ENCODE data around the gene DNAH8.
A peak's percentile ranks its signal among the peaks of the same experiment; 100 is the strongest.

The DNAH8 gene

DNA sequence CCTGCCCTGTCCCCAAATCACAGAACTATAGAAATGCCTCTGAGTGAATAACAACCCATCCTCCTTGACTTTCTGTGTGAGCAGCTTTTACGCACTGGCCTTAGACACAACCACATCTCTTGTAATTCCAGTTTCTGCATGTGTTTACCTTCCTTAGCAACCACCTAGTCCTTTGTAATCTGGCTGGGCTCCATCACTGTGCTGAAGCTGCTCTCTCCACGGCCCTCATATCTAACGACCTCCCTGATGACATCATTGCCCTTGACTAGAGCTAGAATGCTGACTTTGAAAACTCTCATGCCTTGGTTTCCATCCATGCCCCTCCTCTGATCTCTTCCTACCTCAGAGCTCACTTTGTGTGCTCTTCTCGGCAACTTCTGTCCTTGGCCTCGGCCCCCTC is 303.0 kb downstream of the DNAH8 start:
- no peak for DNase-seq

GRCh38 chr6:39020136-39020535 is 305.0 kb downstream of the DNAH8 start:
- DNase-seq: no peak

- no peak for DNase-seq
Measured at GRCh38 chr6:39021041-39021440, 305.9 kb downstream of the DNAH8 start.

DNA sequence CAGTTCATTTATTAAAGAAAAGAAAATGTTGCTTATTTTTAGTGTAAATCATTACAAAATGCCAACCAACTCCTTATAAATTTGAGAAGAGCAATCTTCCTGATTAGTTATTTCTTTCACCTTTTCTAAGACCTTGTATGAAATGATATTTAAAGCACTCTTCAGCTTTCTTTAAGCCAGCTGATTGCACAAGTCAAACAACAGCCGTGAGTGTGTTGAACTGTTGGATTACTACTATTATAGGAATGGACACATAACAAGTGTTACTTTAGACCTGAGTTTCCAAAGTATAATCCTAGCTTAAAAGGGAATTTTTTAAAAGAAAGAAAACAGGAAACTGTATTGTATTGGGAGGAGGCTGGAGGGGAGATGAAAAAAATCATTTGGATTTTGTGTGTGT is 306.7 kb downstream of the DNAH8 start:
- no peak for DNase-seq

DNA sequence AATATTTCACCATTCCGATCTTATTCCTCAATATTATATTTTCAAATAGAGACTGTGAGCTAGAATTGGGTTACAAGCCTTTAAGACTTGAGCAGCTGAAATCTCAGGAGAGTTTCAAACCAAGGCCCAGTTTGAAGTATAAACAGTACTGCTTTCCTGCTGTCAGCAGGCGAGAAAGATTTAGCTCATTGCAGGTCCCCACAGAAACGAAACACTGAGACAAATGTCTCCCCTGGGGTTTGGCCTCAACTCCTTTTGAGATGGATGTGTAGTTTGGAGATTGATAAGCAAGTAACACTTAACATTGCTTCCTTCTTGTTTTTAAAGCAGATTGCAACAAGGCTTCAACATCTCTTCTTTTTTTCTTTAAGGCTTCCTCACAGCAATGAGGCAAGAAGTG is 311.1 kb downstream of the DNAH8 start:
- DNase-seq: no peak

DNA sequence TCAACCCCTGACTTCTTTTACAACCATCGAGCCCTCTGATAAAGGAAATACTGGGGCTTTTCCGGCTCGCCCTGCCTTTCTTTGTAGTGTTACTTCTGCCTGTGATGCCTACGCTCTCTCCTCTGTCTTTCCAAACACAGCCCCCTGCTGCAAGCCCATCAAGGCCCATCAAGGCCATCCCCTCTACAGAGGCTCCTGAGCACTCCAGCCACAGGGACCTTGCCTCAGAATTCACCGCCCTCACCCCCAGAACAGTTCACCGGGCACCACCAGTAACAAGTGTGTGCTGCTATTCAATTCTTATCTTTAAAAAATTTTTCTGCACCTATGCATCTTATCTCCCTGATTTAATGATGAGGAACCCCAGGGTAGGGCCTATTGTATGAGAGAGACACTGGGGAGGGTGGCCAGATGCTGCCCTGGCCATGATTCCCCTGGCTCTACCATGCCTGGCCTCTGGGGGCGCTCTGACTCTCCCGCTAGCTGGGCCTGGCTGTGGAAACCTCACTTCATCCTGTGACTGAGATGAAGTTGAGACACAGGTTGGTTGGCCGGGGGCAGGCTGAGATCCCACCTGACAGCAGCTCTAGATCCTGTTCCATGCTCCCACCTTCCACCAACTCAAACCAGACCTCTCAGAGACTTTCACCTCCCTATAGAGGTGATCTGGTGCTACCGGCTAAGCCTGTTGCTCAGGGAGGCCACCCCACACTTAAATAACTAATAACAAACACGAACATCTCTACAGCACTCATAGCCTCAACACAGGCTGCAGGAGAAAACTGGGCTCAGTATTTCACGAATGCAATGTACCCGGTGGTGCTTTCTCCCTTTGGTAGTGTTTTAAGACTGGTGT is 314.3 kb downstream of the DNAH8 start:
- DNase-seq: no peak

- no peak for DNase-seq
Measured at GRCh38 chr6:39035681-39036080, 320.6 kb downstream of the DNAH8 start.

GRCh38 chr6:39037082-39037508 is 322.0 kb downstream of the DNAH8 start:
- DNase-seq: no peak

DNA sequence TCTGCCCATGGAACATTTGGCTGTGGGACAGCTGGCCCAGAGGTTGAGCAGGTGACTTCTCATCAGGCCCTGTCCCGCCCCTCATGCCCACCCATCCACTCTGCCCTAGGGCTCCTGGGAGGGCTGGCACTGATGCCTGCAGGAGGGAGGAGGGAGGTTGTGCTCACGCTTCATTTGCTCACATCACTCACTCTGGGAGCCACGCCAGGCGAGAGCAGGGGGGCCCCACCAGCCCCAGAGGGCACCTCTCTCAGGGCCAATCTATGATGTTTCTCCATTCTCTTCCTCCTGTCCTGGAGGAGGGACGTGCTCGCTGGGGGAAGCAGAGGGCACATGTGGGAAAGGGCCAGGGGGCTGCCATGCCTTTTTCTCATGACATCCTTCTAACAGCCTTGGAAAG is 322.6 kb downstream of the DNAH8 start:
- no peak for DNase-seq

DNA sequence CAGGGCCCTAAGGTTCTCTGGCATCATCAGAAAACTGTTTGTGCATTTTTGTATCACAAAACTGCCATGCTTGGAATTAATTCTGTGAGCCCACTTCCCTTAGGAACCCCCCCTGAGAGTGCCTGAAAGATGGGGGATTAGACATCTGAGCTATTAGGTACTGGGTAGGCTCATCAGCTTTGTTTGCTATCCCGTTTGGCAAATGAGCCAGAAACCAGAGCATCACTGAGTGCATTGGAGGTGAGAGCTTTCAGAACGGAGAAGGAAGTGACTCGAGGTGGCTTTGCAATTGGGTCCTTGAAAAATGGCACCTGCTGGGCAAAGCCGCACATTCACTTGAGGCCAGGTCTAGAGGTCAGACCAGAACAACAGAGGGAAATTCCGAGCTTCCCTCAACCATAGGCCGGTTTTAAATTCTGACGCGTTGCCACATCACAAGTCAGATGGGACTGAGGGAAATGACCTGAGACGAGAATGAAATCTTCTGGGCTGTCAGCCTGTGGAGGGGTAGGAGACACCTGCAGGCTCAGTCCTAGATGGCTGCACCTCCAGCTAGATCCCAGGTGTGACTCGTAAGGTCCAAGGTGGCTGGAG is 325.1 kb downstream of the DNAH8 start:
- no peak for DNase-seq

- no peak for DNase-seq
Measured at GRCh38 chr6:39041072-39041471, 326.0 kb downstream of the DNAH8 start.

- no peak for DNase-seq
Measured at GRCh38 chr6:39043776-39044175, 328.7 kb downstream of the DNAH8 start.

DNA sequence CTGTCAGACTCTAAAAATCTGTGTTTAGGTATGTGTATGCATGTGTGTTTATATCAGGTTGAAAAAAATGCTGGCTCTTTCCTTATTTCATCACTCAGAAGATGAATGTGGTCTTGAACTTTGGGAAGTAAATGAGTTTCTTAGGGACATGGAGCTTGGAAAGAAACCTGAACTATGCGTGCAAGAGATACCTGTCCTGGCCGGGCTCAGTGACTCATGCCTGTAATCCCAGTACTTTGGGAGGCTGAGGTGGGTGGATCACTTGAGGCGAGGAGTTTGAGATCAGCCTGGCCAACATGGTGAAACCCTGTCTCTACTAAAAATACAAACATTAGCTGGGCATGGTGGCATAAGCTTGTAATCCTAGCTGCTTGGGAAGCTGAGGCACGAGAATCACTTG is 329.1 kb downstream of the DNAH8 start:
- no peak for DNase-seq

GRCh38 chr6:39047434-39048327 is 332.6 kb downstream of the DNAH8 start:
- DNase-seq: no peak

- peak; percentile 50 for DNase-seq
Measured at GRCh38 chr6:39048481-39049399, 333.6 kb downstream of the DNAH8 start, which contains the start of gene GLP1R. TSS of gene GLP1R (plus strand) at chr6:39048781. CDS start at chr6:39048841, 60 bp downstream.

GRCh38 chr6:39049575-39050283 is 334.6 kb downstream of the DNAH8 start:
- no peak for DNase-seq

DNA sequence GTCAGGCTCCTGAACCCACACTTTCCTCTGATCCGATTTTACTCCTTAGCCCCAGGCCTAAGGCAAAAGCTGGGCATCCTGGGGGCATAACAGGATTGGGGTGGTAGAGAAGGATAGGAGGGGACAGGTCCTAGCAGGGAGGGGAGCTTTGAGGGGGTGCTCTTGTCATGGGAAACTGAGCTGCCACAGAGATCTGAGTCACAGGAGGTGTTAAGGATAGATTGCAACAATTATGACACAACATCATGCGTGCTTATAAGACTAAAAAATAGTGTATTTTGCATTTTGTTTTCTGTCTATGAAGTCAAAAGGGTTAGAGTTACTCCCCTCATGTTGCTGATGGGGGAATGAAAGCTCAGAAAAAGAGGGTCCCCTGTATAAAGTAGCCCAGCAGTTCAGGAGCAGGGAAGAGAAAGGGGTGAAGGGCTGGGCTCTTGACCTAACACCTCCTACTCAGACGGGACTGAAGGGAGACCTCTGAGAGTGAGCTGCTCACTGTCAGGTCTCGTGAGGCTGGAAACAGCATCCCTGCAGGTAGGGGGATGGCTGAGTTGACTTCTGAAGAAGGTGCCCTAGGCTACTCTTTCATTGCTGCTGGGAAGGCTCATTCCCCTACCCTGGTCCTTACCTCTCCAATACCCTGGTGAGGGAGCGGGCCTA is 335.5 kb downstream of the DNAH8 start:
- DNase-seq: no peak

DNA sequence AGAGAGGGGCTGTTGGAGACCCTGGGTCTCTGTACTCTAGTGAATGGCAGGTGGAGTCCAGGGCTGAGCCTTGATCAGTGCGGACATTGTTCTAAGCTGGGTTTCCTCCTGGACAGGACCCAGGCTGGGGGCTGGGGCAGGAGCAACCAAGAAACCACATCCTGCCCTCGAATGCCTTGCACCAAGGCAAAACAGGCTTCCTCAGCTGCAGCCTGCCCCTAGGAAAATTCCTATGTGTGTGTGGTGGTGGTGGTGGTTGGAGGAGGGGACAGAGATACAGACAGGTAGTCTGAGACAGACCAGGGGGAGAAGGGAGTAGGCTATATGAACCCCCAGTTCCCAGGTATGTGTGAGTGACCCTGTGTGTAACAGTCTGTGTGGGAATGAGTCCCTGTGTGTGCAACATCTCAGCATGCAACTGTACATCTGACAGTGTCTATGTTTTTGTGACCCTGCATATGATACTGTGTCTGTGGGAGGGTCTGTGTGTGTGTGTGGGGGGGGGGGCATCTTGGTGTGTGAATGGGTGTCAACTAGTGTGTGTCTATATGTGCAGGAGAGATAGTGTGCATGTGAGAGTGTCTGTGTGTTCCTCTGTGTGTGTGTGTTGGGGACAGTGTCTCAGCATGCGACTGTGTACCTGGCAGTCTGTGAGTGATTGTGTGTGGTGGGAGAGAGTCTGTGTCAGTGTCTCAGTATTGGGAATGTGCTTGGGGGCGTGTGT is 336.4 kb downstream of the DNAH8 start:
- DNase-seq: no peak

- no peak for DNase-seq
Measured at GRCh38 chr6:39053016-39053624, 338.0 kb downstream of the DNAH8 start.
